PC-3 (cell line): ENCODE data around the gene ADSS1. TPM values are rescaled to one million over a fixed set of nuclear protein-coding genes. Genes with fewer than 3 reads are reported as not detected.

ENCODE experiments used
- ATAC-seq: fragments of 200-7000 bp; cut with Tn5 transposase; 2 replicates; pipeline ENCODE4 v1.9.1; 2020; ENCODE audit warnings: mild to moderate bottlenecking, moderate library complexity
- BruUV-seq: library from RNA; stranded (reverse); fragments of 400-500 nt; replicated peaks from 2 replicates; lab custom pipeline; 2021; lab: Mats Ljungman, UMichigan
- CTCF ChIA-PET: fragments of 300-600 bp; sonication (Branson Sonifier 250); formaldehyde crosslinking; loops from one replicate; lab custom pipeline; 2022; ENCODE audit warnings: antibody characterized with exemption; lab: Charles Lee
- POLR2A ChIA-PET: fragments of 300-600 bp; sonication (Branson Sonifier 250); formaldehyde crosslinking; loops from one replicate; lab custom pipeline; 2022; ENCODE audit warnings: antibody characterized with exemption; ENCODE audit not compliant: unreplicated experiment; lab: Charles Lee
- DNase-seq: peaks from one replicate; pipeline ENCODE4 v3.0.0-alpha.2; 2015
- H2AFZ ChIP-seq: fragments of 300-600 bp; sonication (generic); 2 replicates; pipeline ENCODE4 v1.6.0; 2016; ENCODE audit warnings: antibody characterized with exemption, low read length
- H3F3A ChIP-seq: fragments of 300-600 bp; sonication (generic); one replicate; pipeline ENCODE4 v1.6.0; 2017; ENCODE audit warnings: antibody characterized with exemption, low read length, control low read depth, mild to moderate bottlenecking; ENCODE audit not compliant: unreplicated experiment
- H3K27ac ChIP-seq: fragments of 300-600 bp; sonication (generic); 2 replicates; pipeline ENCODE4 v1.5.1; 2016; ENCODE audit warnings: mild to moderate bottlenecking, low read length
- H3K27me3 ChIP-seq: fragments of 300-600 bp; sonication (generic); 2 replicates; pipeline ENCODE4 v1.6.1; 2016; ENCODE audit warnings: low read length, mixed read lengths
- H3K36me3 ChIP-seq: fragments of 300-600 bp; sonication (generic); 2 replicates; pipeline ENCODE4 v1.6.1; 2016; ENCODE audit warnings: low read depth, mixed run types, low read length, mixed read lengths
- H3K4me1 ChIP-seq: fragments of 300-600 bp; sonication (generic); 2 replicates; pipeline ENCODE4 v1.5.1; 2016; ENCODE audit warnings: low read length; ENCODE audit not compliant: insufficient read depth
- H3K4me2 ChIP-seq: fragments of 300-600 bp; sonication (generic); 2 replicates; pipeline ENCODE4 v1.6.0; 2016; ENCODE audit warnings: low read length
- H3K4me3 ChIP-seq: fragments of 300-600 bp; sonication (generic); 2 replicates; pipeline ENCODE4 v1.5.1; 2016; ENCODE audit warnings: mild to moderate bottlenecking, low read length, mixed read lengths
- H3K79me2 ChIP-seq: fragments of 300-600 bp; sonication (generic); 2 replicates; pipeline ENCODE4 v1.6.1; 2017; ENCODE audit warnings: low read length, mixed read lengths
- H3K9ac ChIP-seq: fragments of 300-600 bp; sonication (generic); 2 replicates; pipeline ENCODE4 v1.6.0; 2016; ENCODE audit warnings: mild to moderate bottlenecking, low read length
- H3K9me2 ChIP-seq: fragments of 300-600 bp; sonication (generic); replicated peaks from 2 replicates; pipeline ENCODE4 v1.6.1; 2016; ENCODE audit warnings: mixed run types, low read length, mixed read lengths
- H3K9me3 ChIP-seq: fragments of 300-600 bp; sonication (generic); 2 replicates; pipeline ENCODE4 v1.6.1; 2016; ENCODE audit warnings: low read length, mixed read lengths
- H4K20me1 ChIP-seq: fragments of 300-600 bp; sonication (generic); 2 replicates; pipeline ENCODE4 v1.6.1; 2016; ENCODE audit warnings: low read length, mixed read lengths
- CTCF ChIP-seq: fragments of 300-600 bp; sonication (generic); conservative IDR thresholded peaks from 2 replicates; pipeline ENCODE4 v1.5.1; 2017; ENCODE audit warnings: antibody characterized with exemption, low read depth, mild to moderate bottlenecking, low read length
- EZH2 ChIP-seq: fragments of 300-600 bp; sonication (generic); IDR thresholded peaks from one replicate; pipeline ENCODE4 v1.6.1; 2017; ENCODE audit warnings: antibody characterized with exemption, mild to moderate bottlenecking, low read length; ENCODE audit not compliant: unreplicated experiment
- EZH2phosphoT487 ChIP-seq: fragments of 300-600 bp; sonication (generic); IDR thresholded peaks from 2 replicates; pipeline ENCODE4 v1.6.1; 2018; ENCODE audit warnings: mild to moderate bottlenecking, antibody characterized with exemption, low read length, borderline replicate concordance
- intact Hi-C: fragments of 100-400 bp; cut with micrococcal nuclease; formaldehyde crosslinking; loops from 2 replicates; pipeline ENCODE4 v1.9.0; 2023
- total RNA-seq: library from RNA; depleted of rRNA; stranded (reverse); fragments of >200 nt; gene quantifications from 2 replicates; pipeline ENCODE4 v1.2.3, GENCODE V29; 2014

The ADSS1 gene
- total RNA-seq, 1 experiment from 2014 or later, result 7.9 TPM

GRCh38 chr14:104791425-104791824 is 67.4 kb downstream of the ADSS1 start:
- Histone ChIP-seq H3K9me2 (no peaks in the 10 kb centered on the region), H3K36me3 (peaks cover 4% of the 10 kb centered on the region; the same call in 1 of the 2 replicates), H3K4me2 (no peak overlapping the region), H3K79me2 (peaks cover 70% of the 10 kb centered on the region), H3K27ac (no peak overlapping the region), H3K4me3 (no peak overlapping the region), H3K27me3 (no peaks in the 10 kb centered on the region), H3K9me3 (no peaks in the 10 kb centered on the region), H3K4me1 (peaks cover 17% of the 10 kb centered on the region), H4K20me1 (peaks cover 27% of the 10 kb centered on the region), H3F3A (no peaks in the 10 kb centered on the region), H2AFZ (no peak overlapping the region), H3K9ac (no peak overlapping the region)
- CTCF ChIA-PET, result no interaction called here
- no peak for DNase-seq
- ATAC-seq, result no peak
- POLR2A ChIA-PET, result no interaction called here
- BruUV-seq, result no TSS peak
- TF ChIP-seq EZH2, result no peak
- no peak for TF ChIP-seq EZH2phosphoT487
- no peak for TF ChIP-seq CTCF
- intact Hi-C loops, result no loop called here

GRCh38 chr14:104792101-104792884 is 68.3 kb downstream of the ADSS1 start:
- Histone ChIP-seq H3K79me2 (peaks cover 70% of the 10 kb centered on the region), H3K9me3 (no peaks in the 10 kb centered on the region), H3K9me2 (no peaks in the 10 kb centered on the region), H2AFZ (no peak overlapping the region), H3K27me3 (no peaks in the 10 kb centered on the region), H3K4me1 (peaks cover 17% of the 10 kb centered on the region), H3K27ac (no peak overlapping the region), H4K20me1 (peaks cover 27% of the 10 kb centered on the region), H3F3A (no peaks in the 10 kb centered on the region), H3K36me3 (peaks cover 4% of the 10 kb centered on the region; the same call in 1 of the 2 replicates), H3K4me2 (peak overlapping the region; percentile 23; the same call in 1 of the 2 replicates), H3K4me3 (no peak overlapping the region), H3K9ac (no peak overlapping the region)
- DNase-seq (no peak), ATAC-seq (no peak)
- no peak for TF ChIP-seq EZH2phosphoT487
- TF ChIP-seq EZH2, result no peak
- no peak for TF ChIP-seq CTCF
- ChIA-PET POLR2A (no interaction called here), CTCF (interaction anchor here (0.7 kb wide), 1 partner anchor 24 kb away, joined by 4 read pairs; no protein-coding TSS in a partner anchor)
- intact Hi-C loops, result no loop called here
- BruUV-seq, result no TSS peak
